HepG2 (cell line): ENCODE measurements around the gene CRKL. TPM values are rescaled to one million over a fixed set of nuclear protein-coding genes. Genes with fewer than 3 reads are reported as not detected.

ENCODE experiments used
- EED ChIP-seq: sonication (generic); formaldehyde crosslinking; IDR thresholded peaks from 2 replicates; pipeline ENCODE4 v1.5.0; 2020; ENCODE audit warnings: mild to moderate bottlenecking, missing genetic modification reagents
- EHMT2 ChIP-seq: fragments of 200-600 bp; sonication (generic); IDR thresholded peaks from 2 replicates; pipeline ENCODE4 v1.7.0; 2017; ENCODE audit warnings: antibody characterized with exemption, low read depth, low read length, borderline replicate concordance
- FOXK2 ChIP-seq: fragments of 450-650 bp; IDR thresholded peaks from 2 replicates; pipeline ENCODE4 v1.6.1; 2016
- HINFP ChIP-seq: sonication (generic); formaldehyde crosslinking; IDR thresholded peaks from 2 replicates; pipeline ENCODE4 v1.4.0; 2020; ENCODE audit warnings: low read depth, mild to moderate bottlenecking, missing genetic modification reagents
- KDM4B ChIP-seq: sonication (generic); formaldehyde crosslinking; IDR thresholded peaks from 2 replicates; pipeline ENCODE4 v1.4.0; 2020; ENCODE audit warnings: missing genetic modification reagents
- KDM5A ChIP-seq: fragments of 200-600 bp; sonication (generic); IDR thresholded peaks from 2 replicates; pipeline ENCODE4 v1.7.0; 2018; ENCODE audit warnings: antibody characterized with exemption, mild to moderate bottlenecking, low read length, borderline replicate concordance
- MLXIP ChIP-seq: sonication (generic); formaldehyde crosslinking; IDR thresholded peaks from 2 replicates; pipeline ENCODE4 v1.9.0; 2021; ENCODE audit warnings: missing genetic modification reagents, borderline replicate concordance
- NR2C2 ChIP-seq: sonication (generic); formaldehyde crosslinking; IDR thresholded peaks from 2 replicates; pipeline ENCODE4 v1.4.0; 2020; ENCODE audit warnings: missing genetic modification reagents, mild to moderate bottlenecking, moderate library complexity, borderline replicate concordance
- NR2F2 ChIP-seq: IDR thresholded peaks from 2 replicates; pipeline ENCODE4 v1.6.1; 2012; ENCODE audit warnings: low read depth, inconsistent platforms, borderline replicate concordance
- PHF8 ChIP-seq: sonication (generic); formaldehyde crosslinking; IDR thresholded peaks from 2 replicates; pipeline ENCODE4 v1.5.0; 2020; ENCODE audit warnings: missing genetic modification reagents
- RFXAP ChIP-seq: sonication (generic); formaldehyde crosslinking; IDR thresholded peaks from 2 replicates; pipeline ENCODE4 v1.4.0; 2020; ENCODE audit warnings: missing genetic modification reagents, borderline replicate concordance
- SIN3B ChIP-seq: fragments of 150-350 bp; IDR thresholded peaks from 2 replicates; pipeline ENCODE4 v1.6.1; 2014; ENCODE audit warnings: low read length
- TEF ChIP-seq: sonication (generic); formaldehyde crosslinking; IDR thresholded peaks from 2 replicates; pipeline ENCODE4 v1.5.0; 2020; ENCODE audit warnings: missing genetic modification reagents
- ZNF136 ChIP-seq: sonication (generic); formaldehyde crosslinking; IDR thresholded peaks from 2 replicates; pipeline ENCODE4 v1.8.1; 2022; ENCODE audit warnings: low read depth, mild to moderate bottlenecking, moderate library complexity, missing genetic modification reagents
- ZNF224 ChIP-seq: sonication (generic); formaldehyde crosslinking; IDR thresholded peaks from 2 replicates; pipeline ENCODE4 v1.5.0; 2020; ENCODE audit warnings: mild to moderate bottlenecking, missing genetic modification reagents
- ZNF232 ChIP-seq: sonication (generic); formaldehyde crosslinking; IDR thresholded peaks from 2 replicates; pipeline ENCODE4 v1.4.0; 2020; ENCODE audit warnings: missing genetic modification reagents, borderline replicate concordance
- ZNF260 ChIP-seq: sonication (generic); formaldehyde crosslinking; IDR thresholded peaks from 2 replicates; pipeline ENCODE4 v1.4.0; 2020; ENCODE audit warnings: missing genetic modification reagents, low read depth, mild to moderate bottlenecking, borderline replicate concordance
- ZNF367 ChIP-seq: sonication (generic); formaldehyde crosslinking; IDR thresholded peaks from 2 replicates; pipeline ENCODE4 v1.4.0; 2020; ENCODE audit warnings: missing genetic modification reagents, borderline replicate concordance
- ZNF550 ChIP-seq: sonication (generic); formaldehyde crosslinking; IDR thresholded peaks from 2 replicates; pipeline ENCODE4 v1.4.0; 2020; ENCODE audit warnings: mild to moderate bottlenecking, missing genetic modification reagents, borderline replicate concordance
- ZNF720 ChIP-seq: sonication (generic); formaldehyde crosslinking; IDR thresholded peaks from 2 replicates; pipeline ENCODE4 v1.4.0; 2020; ENCODE audit warnings: missing genetic modification reagents
- ZNF724P ChIP-seq: sonication (generic); formaldehyde crosslinking; IDR thresholded peaks from 2 replicates; pipeline ENCODE4 v1.8.0; 2022; ENCODE audit warnings: missing genetic modification reagents, borderline replicate concordance
- polyA plus RNA-seq, 8 experiments: library from polyadenylated mRNA; depleted of rRNA in 3 of 8; stranded (reverse) in 7 of 8; unstranded in 1 of 8; fragments of >200 nt; fragmentation: Illumina TruSeq in 4 of 8; extraction: Trizol in 4 of 8; gene quantifications; 2 replicates each; pipeline versions ENCODE4 v1.2.1 to v1.2.3, GENCODE V29; 2011 to 2016; ENCODE audit warnings: low read depth in 4 of 8, missing spikeins in 1 of 8, mixed read lengths in 1 of 8; ENCODE audit not compliant: insufficient read depth in 1 of 8
- total RNA-seq, 5 experiments: library from RNA; depleted of rRNA; stranded (reverse); fragments of >200 nt; fragmentation: Illumina TruSeq; extraction: Trizol; gene quantifications; 2 replicates each; pipeline ENCODE4 v1.2.3, GENCODE V29; 2016; ENCODE audit warnings: low read depth in 1 of 5
- TF ChIP-seq, protein P1 (sequence below): IDR thresholded peaks from 2 replicates; pipeline ENCODE4 v1.4.0; 2020; ENCODE audit warnings: mild to moderate bottlenecking, missing genetic modification reagents

Gene CRKL
- total and polyA plus RNA-seq, 2 of the 13 experiments (the other 11 are each of a cell fraction or from before 2014, with no cell fraction given): 37.4 to 60.6 TPM

DNA sequence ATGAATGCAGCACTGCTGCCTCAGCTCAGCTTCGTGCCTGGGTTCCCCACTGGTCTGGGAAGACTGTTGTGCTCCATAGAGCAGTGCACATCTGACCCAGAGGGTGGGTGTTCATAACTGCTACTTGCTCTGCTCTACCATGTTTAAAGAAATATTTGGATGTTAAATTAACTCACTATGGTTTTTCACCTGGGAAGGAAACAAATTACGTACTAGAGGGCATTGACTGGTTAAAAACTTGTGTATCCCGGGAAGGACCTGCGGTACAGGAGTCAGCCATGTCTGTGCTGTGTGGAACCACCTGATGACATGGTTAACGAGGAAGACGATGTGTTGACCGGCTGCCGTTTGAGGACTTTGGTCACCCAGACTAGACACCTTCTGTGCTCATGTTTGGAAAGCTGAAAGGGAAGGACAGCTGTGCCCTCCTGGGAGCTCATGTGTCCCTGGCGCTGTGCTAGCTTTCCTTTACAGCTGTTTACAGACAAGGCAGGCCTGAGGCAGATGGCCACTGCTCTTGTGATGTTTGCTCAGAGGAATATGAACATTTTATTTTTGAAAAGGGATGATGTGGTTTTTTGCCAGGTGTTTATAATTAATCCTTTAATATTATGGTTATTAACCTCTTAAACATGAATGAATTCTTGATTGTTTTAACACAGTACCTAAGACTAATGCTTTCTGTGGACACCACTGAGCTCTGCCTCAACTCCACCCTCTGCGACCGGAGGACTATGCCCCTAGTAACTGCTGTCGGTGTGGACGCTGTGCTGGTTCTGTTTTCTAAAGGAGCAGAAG, 35.5 kb downstream of the CRKL start (continued):
- TF ChIP-seq HINFP (CRISPR knock-in tag) (no peak), EHMT2 (no peak), SIN3B (no peak), KDM4B (CRISPR knock-in tag) (no peak), NR2F2 (no peak; the same call in 1 of the 2 replicates), FOXK2 (no peak), NR2C2 (CRISPR knock-in tag) (no peak), ZNF367 (CRISPR knock-in tag) (no peak), MLXIP (no peak), ZNF550 (CRISPR knock-in tag) (no peak), EED (no peak), RFXAP (CRISPR knock-in tag) (no peak), ZNF232 (no peak), ZNF224 (CRISPR knock-in tag) (no peak), ZNF260 (no peak), ZNF724P (CRISPR knock-in tag) (no peak), TEF (no peak), KDM5A (no peak), ZNF720 (CRISPR knock-in tag) (no peak), PHF8 (no peak), ZNF136 (CRISPR knock-in tag) (no peak)
- TF ChIP-seq, protein P1, sequence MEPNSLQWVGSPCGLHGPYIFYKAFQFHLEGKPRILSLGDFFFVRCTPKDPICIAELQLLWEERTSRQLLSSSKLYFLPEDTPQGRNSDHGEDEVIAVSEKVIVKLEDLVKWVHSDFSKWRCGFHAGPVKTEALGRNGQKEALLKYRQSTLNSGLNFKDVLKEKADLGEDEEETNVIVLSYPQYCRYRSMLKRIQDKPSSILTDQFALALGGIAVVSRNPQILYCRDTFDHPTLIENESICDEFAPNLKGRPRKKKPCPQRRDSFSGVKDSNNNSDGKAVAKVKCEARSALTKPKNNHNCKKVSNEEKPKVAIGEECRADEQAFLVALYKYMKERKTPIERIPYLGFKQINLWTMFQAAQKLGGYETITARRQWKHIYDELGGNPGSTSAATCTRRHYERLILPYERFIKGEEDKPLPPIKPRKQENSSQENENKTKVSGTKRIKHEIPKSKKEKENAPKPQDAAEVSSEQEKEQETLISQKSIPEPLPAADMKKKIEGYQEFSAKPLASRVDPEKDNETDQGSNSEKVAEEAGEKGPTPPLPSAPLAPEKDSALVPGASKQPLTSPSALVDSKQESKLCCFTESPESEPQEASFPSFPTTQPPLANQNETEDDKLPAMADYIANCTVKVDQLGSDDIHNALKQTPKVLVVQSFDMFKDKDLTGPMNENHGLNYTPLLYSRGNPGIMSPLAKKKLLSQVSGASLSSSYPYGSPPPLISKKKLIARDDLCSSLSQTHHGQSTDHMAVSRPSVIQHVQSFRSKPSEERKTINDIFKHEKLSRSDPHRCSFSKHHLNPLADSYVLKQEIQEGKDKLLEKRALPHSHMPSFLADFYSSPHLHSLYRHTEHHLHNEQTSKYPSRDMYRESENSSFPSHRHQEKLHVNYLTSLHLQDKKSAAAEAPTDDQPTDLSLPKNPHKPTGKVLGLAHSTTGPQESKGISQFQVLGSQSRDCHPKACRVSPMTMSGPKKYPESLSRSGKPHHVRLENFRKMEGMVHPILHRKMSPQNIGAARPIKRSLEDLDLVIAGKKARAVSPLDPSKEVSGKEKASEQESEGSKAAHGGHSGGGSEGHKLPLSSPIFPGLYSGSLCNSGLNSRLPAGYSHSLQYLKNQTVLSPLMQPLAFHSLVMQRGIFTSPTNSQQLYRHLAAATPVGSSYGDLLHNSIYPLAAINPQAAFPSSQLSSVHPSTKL (CRISPR knock-in tag): peak; percentile 78
